ENCODE data around the gene DIDO1. TPM values are rescaled to one million over a fixed set of nuclear protein-coding genes. Genes with fewer than 3 reads are reported as not detected.
"Not testable (repeated sequence)": the region's sequence is repeated elsewhere in the genome, so short reads cannot be mapped to it uniquely, and the experiment has no call there.

Gene DIDO1
- total RNA-seq, 4 donors from 2014 or later = 68.3 to 135 (median 88.0) TPM

GRCh38 chr20:62856931-62857619 is 69.2 kb downstream of the DIDO1 start:
- peaks cover 7 to 12% (median 9%) of the 10 kb centered on the region in 4 donors for H3K4me1 ChIP-seq
- WGBS, 2 donors (ENCODE audit: low coverage in 1 of 2) = 93 to 95% methylated on average over 15 to 25 of the region's 25 CpGs
- no peak for DNase-seq
- H3K9me3 ChIP-seq = no peaks in the 10 kb centered on the region
- TF ChIP-seq POLR2AphosphoS5 (IDR thresholded peaks at IDR 0.05) (no peak), CTCF (IDR thresholded peaks at IDR 0.05) (no peak), EP300 (IDR thresholded peaks at IDR 0.05; ENCODE audit: low read depth) (no peak), POLR2A (IDR thresholded peaks at IDR 0.05) (no peak)
- peaks cover 4% of the 10 kb centered on the region for H3K27me3 ChIP-seq
- no peak overlapping the region for H3K4me3 ChIP-seq
- intact Hi-C loops (cut with DNase I; ENCODE audit: low total_unique reads) (no loop called here), in situ Hi-C loops (cut with MboI; ENCODE audit: low pct_ligation_motif_present in 1 of 4, low pct_unique_long_range_greater_than_20kb in 1 of 4, low sequenced_read_pairs in 3 of 4) (no loop called here)
- no peak overlapping the region for H3K27ac ChIP-seq
- peaks cover 0 to 8% (median 0%) of the 10 kb centered on the region in 4 donors for H3K36me3 ChIP-seq

GRCh38 chr20:62855120-62855519 is 71.2 kb downstream of the DIDO1 start:
- Histone ChIP-seq H3K4me1 (peaks cover under 1 to 4% (median 1%) of the 10 kb centered on the region in 4 donors), H3K27ac (no peak overlapping the region), H3K4me3 (no peak overlapping the region), H3K36me3 (peaks cover 0 to 8% (median 0%) of the 10 kb centered on the region in 4 donors), H3K27me3 (no peaks in the 10 kb centered on the region), H3K9me3 (no peaks in the 10 kb centered on the region)
- TF ChIP-seq POLR2AphosphoS5 (IDR thresholded peaks at IDR 0.05) = no peak
- in situ Hi-C loops (cut with MboI; ENCODE audit: low pct_ligation_motif_present in 1 of 4, low pct_unique_long_range_greater_than_20kb in 1 of 4, low sequenced_read_pairs in 3 of 4) (no loop called here), intact Hi-C loops (cut with DNase I; ENCODE audit: low total_unique reads) (no loop called here)
- WGBS, 2 donors (ENCODE audit: low coverage in 1 of 2) = 92 to 96% methylated on average over 2 to 5 of the region's 5 CpGs
- no peak for DNase-seq

DNA sequence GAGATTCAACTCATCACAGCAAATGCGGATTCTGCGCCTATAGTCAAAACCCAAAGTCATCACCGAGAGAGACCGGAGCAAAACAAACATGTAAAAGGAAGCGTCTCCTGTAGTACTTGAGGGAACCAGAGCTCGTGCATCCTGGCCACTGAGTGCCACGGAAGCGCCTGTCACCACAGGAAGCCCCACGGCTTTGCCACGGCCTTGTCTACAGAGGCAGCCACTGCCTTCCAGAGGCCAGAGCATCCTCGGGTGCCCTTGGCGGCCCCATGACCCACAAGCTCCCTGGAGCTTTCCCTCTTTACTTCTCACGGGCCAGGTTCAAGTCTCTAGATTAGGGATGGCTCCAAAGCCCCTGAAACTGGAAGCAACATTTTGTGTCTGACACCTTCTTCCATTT is 72.2 kb downstream of the DIDO1 start:
- peaks cover 0 to 8% (median 0%) of the 10 kb centered on the region in 4 donors for H3K36me3 ChIP-seq
- H3K4me3 ChIP-seq = no peak overlapping the region
- WGBS, 2 donors (ENCODE audit: low coverage in 1 of 2) = 96 to 97% methylated on average over 5 to 13 of the region's 13 CpGs
- TF ChIP-seq POLR2A (IDR thresholded peaks at IDR 0.05) (no peak), CTCF (IDR thresholded peaks at IDR 0.05) (no peak), POLR2AphosphoS5 (IDR thresholded peaks at IDR 0.05) (no peak), EP300 (IDR thresholded peaks at IDR 0.05; ENCODE audit: low read depth) (no peak)
- no peaks in the 10 kb centered on the region for H3K4me1 ChIP-seq
- H3K27me3 ChIP-seq = no peaks in the 10 kb centered on the region
- H3K27ac ChIP-seq = no peak overlapping the region
- no peak for DNase-seq
- H3K9me3 ChIP-seq = no peaks in the 10 kb centered on the region
- in situ Hi-C loops (cut with MboI; ENCODE audit: low pct_ligation_motif_present in 1 of 4, low pct_unique_long_range_greater_than_20kb in 1 of 4, low sequenced_read_pairs in 3 of 4) (no loop called here), intact Hi-C loops (cut with DNase I; ENCODE audit: low total_unique reads) (no loop called here)

DNA sequence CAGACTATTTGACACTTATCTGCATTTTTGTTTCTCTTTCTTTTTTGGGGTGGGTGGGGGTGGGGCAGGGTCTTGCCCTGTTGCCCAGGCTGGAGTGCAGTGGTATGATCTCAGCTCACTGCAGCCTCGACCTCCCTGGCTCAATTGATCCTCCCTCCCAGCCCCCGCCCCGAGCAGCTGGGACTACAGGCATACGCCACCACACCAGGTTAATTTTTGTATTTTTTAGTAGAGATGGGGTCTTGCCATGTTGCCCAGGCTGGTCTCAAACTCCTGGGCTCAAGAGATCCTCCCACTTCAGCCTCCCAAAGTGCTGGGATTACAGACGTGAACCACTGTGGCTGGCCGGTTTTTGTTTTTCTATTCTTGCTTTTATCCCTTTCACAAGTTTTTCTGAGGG is 73.0 kb downstream of the DIDO1 start:
- DNase-seq; intact Hi-C loops (cut with DNase I; ENCODE audit: low total_unique reads); H3K27ac ChIP-seq; H3K4me3 ChIP-seq; H3K36me3 ChIP-seq; in situ Hi-C loops (cut with MboI; ENCODE audit: low pct_ligation_motif_present in 1 of 4, low pct_unique_long_range_greater_than_20kb in 1 of 4, low sequenced_read_pairs in 3 of 4); H3K27me3 ChIP-seq; H3K4me1 ChIP-seq; H3K9me3 ChIP-seq: not testable (repeated sequence)
- 93 to 95% methylated on average over 2 to 6 of the region's 6 CpGs for WGBS, 2 donors (ENCODE audit: low coverage in 1 of 2)

DNA sequence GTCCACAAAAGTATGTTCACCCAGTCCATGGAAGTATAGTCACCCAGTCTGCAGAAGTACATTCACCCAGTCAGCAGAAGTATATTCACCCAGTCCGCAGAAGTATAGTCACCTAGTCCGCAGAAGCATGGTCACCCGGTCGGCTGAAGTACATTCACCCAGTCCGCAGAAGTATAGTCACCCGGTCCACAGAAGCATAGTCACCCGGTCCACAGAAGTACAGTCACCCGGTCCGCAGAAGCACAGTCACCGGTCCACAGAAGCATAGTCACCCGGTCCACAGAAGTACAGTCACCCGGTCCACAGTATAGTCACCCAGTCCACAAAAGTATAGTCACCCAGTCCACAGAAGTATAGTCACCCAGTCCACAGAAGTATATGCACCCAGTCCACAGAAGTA is 73.5 kb downstream of the DIDO1 start:
- DNase-seq = no peak
- Histone ChIP-seq H3K9me3 (no peaks in the 10 kb centered on the region), H3K4me3 (no peak overlapping the region), H3K4me1 (no peaks in the 10 kb centered on the region), H3K27ac (no peak overlapping the region), H3K27me3 (no peaks in the 10 kb centered on the region), H3K36me3 (peaks cover 0 to 8% (median 0%) of the 10 kb centered on the region in 4 donors)
- intact Hi-C loops (cut with DNase I; ENCODE audit: low total_unique reads) (no loop called here), in situ Hi-C loops (cut with MboI; ENCODE audit: low pct_ligation_motif_present in 1 of 4, low pct_unique_long_range_greater_than_20kb in 1 of 4, low sequenced_read_pairs in 3 of 4) (no loop called here)
- WGBS, 2 donors (ENCODE audit: low coverage in 1 of 2) = 80 to 94% methylated on average over 1 to 12 of the region's 12 CpGs
- no peak for TF ChIP-seq POLR2A (IDR thresholded peaks at IDR 0.05)
- TF ChIP-seq EP300 (IDR thresholded peaks at IDR 0.05; ENCODE audit: low read depth) = no peak
- no peak for TF ChIP-seq POLR2AphosphoS5 (IDR thresholded peaks at IDR 0.05)
- no peak for TF ChIP-seq CTCF (IDR thresholded peaks at IDR 0.05)
